Middle frontal gyrus (tissue), 1 donor: ENCODE measurements around the gene EIF3I.

ENCODE experiments used
- DNase-seq: peaks from one replicate; pipeline ENCODE4 v3.0.0-alpha.2; 2015; ENCODE audit warnings: low spot score; ENCODE audit errors: extremely low spot score

The EIF3I gene

GRCh38 chr1:32221980-32222755, at the start of gene EIF3I, which contains the start of gene TMEM234:
Gene EIF3I (plus strand): TSS chr1:32222407. CDS start chr1:32222442, 35 bp downstream.
Gene TMEM234 (minus strand): TSS chr1:32222353. CDS start chr1:32222322, 31 bp downstream.
- DNase-seq: peak; percentile 87

GRCh38 chr1:32172621-32173245, 49.5 kb upstream of the EIF3I start:
- no peak for DNase-seq

GRCh38 chr1:32178380-32179192, 43.6 kb upstream of the EIF3I start:
- DNase-seq: no peak

GRCh38 chr1:32179193-32179442, 43.1 kb upstream of the EIF3I start:
- DNase-seq: no peak

- peak; percentile 84 for DNase-seq
Measured at GRCh38 chr1:32179443-32180185, 42.6 kb upstream of the EIF3I start, which contains the start of gene TXLNA. Gene TXLNA (plus strand): TSS chr1:32179675. CDS start chr1:32180346, 671 bp downstream.

GRCh38 chr1:32180186-32181060, 41.8 kb upstream of the EIF3I start:
- DNase-seq: no peak

- DNase-seq: no peak
Measured at GRCh38 chr1:32181065-32181464, 41.1 kb upstream of the EIF3I start.

- DNase-seq: no peak
Measured at GRCh38 chr1:32181563-32181962, 40.6 kb upstream of the EIF3I start.

GRCh38 chr1:32182060-32182459, 40.1 kb upstream of the EIF3I start:
- DNase-seq: no peak

GRCh38 chr1:32184650-32185049, 37.6 kb upstream of the EIF3I start:
- no peak for DNase-seq

- DNase-seq: no peak
Measured at GRCh38 chr1:32186077-32186476, 36.1 kb upstream of the EIF3I start.

GRCh38 chr1:32186491-32186890, 35.7 kb upstream of the EIF3I start:
- no peak for DNase-seq

GRCh38 chr1:32187850-32188249, 34.4 kb upstream of the EIF3I start:
- DNase-seq: no peak

- no peak for DNase-seq
Measured at GRCh38 chr1:32192220-32192948, 29.8 kb upstream of the EIF3I start.

- no peak for DNase-seq
Measured at GRCh38 chr1:32194984-32195383, 27.2 kb upstream of the EIF3I start.

GRCh38 chr1:32195531-32195930, 26.7 kb upstream of the EIF3I start:
- DNase-seq: no peak

- no peak for DNase-seq
Measured at GRCh38 chr1:32195972-32196823, 26.0 kb upstream of the EIF3I start.

- no peak for DNase-seq
Measured at GRCh38 chr1:32197074-32197473, 25.1 kb upstream of the EIF3I start.

- DNase-seq: no peak
Measured at GRCh38 chr1:32197837-32198236, 24.4 kb upstream of the EIF3I start.
